Panc1 (cell line): ENCODE measurements around the gene GRM4. TPM values are rescaled to one million over a fixed set of nuclear protein-coding genes. Genes with fewer than 3 reads are reported as not detected.

ENCODE experiments used
- ATAC-seq: fragments of 200-7000 bp; cut with Tn5 transposase; 2 replicates; pipeline ENCODE4 v1.9.1; 2020; ENCODE audit warnings: mild to moderate bottlenecking, moderate library complexity
- BruUV-seq: library from RNA; stranded (reverse); fragments of 400-500 nt; replicated peaks from 2 replicates; lab custom pipeline; 2021; lab: Mats Ljungman, UMichigan
- CTCF ChIA-PET: fragments of 300-600 bp; sonication (Branson Sonifier 250); formaldehyde crosslinking; loops from one replicate; lab custom pipeline; 2022; ENCODE audit warnings: antibody characterized with exemption; lab: Charles Lee
- POLR2A ChIA-PET: fragments of 300-600 bp; sonication (Branson Sonifier 250); formaldehyde crosslinking; loops from one replicate; lab custom pipeline; 2022; ENCODE audit warnings: antibody characterized with exemption; lab: Charles Lee
- DNase-seq: peaks from one replicate; pipeline ENCODE4 v3.0.0-alpha.2; 2010; ENCODE audit warnings: low read depth, low spot score
- H3K27ac ChIP-seq: 2 replicates; pipeline ENCODE4 v1.5.1; 2011; ENCODE audit warnings: mild to moderate bottlenecking, low read length, inconsistent platforms
- H3K27me3 ChIP-seq: fragments of 200-500 bp; sonication (Bioruptor generic); 2 replicates; pipeline ENCODE4 v1.6.0; 2014; ENCODE audit warnings: low read length, inconsistent platforms; ENCODE audit not compliant: control insufficient read depth, insufficient read depth
- H3K36me3 ChIP-seq: fragments of 200-500 bp; sonication (Bioruptor generic); 2 replicates; pipeline ENCODE4 v1.5.1; 2014; ENCODE audit warnings: inconsistent platforms, mild to moderate bottlenecking, low read length, moderate library complexity; ENCODE audit not compliant: control insufficient read depth, insufficient read depth
- H3K4me1 ChIP-seq: 2 replicates; pipeline ENCODE4 v1.5.1; 2011; ENCODE audit warnings: inconsistent platforms, mild to moderate bottlenecking, low read length, moderate library complexity; ENCODE audit not compliant: control insufficient read depth, insufficient read depth
- H3K4me3 ChIP-seq, 2 experiments: 2 replicates each; pipeline ENCODE4 v1.5.1; 2011 to 2012; ENCODE audit warnings: low read depth in 2 of 2, low read length in 2 of 2, mild to moderate bottlenecking in 2 of 2, inconsistent platforms in 1 of 2, moderate library complexity in 1 of 2
- H3K9me3 ChIP-seq: fragments of 200-500 bp; sonication (Bioruptor generic); 2 replicates; pipeline ENCODE4 v1.5.1; 2014; ENCODE audit warnings: low read depth, mild to moderate bottlenecking, inconsistent platforms, low read length, moderate library complexity; ENCODE audit not compliant: control insufficient read depth, insufficient read depth
- POLR2AphosphoS5 ChIP-seq: IDR thresholded peaks from 2 replicates; pipeline ENCODE4 v1.6.1; 2012; ENCODE audit warnings: mild to moderate bottlenecking, low read depth, low read length, moderate library complexity
- SIN3A ChIP-seq: IDR thresholded peaks from 2 replicates; pipeline ENCODE4 v1.6.1; 2012; ENCODE audit warnings: low read depth, mild to moderate bottlenecking, low read length, moderate library complexity, borderline replicate concordance; ENCODE audit not compliant: insufficient read depth
- TCF7L2 ChIP-seq: IDR thresholded peaks from 2 replicates; pipeline ENCODE4 v1.6.1; 2011; ENCODE audit warnings: mild to moderate bottlenecking, low read depth, low read length, inconsistent platforms
- in situ Hi-C: cut with HindIII; loops from 2 replicates; pipeline ENCODE4 v1.10.0; 2016; ENCODE audit warnings: low sequenced_read_pairs, low pct_unique_long_range_greater_than_20kb
- intact Hi-C: fragments of 100-400 bp; cut with micrococcal nuclease; formaldehyde crosslinking; loops from one replicate; pipeline ENCODE4 v1.10.0; 2022; ENCODE audit not compliant: unreplicated experiment
- total RNA-seq: library from RNA; stranded (reverse); gene quantifications from one replicate; pipeline ENCODE4 v1.2.1, GENCODE V29; 2021; ENCODE audit not compliant: unreplicated experiment
- TF ChIP-seq, protein P1 (sequence below): fragments of 450-650 bp; IDR thresholded peaks from 2 replicates; pipeline ENCODE4 v1.5.1; 2017; ENCODE audit warnings: mild to moderate bottlenecking
- TF ChIP-seq, protein P2 (sequence below), 2 experiments: IDR thresholded peaks; 2 replicates each; pipeline ENCODE4 v1.6.1; 2011 to 2012; ENCODE audit warnings: low read depth in 2 of 2, control low read depth in 1 of 2, low read length in 1 of 2, mild to moderate bottlenecking in 1 of 2, moderate library complexity in 1 of 2; ENCODE audit not compliant: insufficient read depth in 1 of 2

The GRM4 gene
- total RNA-seq, 1 experiment from 2014 or later = 1.3 TPM

DNA sequence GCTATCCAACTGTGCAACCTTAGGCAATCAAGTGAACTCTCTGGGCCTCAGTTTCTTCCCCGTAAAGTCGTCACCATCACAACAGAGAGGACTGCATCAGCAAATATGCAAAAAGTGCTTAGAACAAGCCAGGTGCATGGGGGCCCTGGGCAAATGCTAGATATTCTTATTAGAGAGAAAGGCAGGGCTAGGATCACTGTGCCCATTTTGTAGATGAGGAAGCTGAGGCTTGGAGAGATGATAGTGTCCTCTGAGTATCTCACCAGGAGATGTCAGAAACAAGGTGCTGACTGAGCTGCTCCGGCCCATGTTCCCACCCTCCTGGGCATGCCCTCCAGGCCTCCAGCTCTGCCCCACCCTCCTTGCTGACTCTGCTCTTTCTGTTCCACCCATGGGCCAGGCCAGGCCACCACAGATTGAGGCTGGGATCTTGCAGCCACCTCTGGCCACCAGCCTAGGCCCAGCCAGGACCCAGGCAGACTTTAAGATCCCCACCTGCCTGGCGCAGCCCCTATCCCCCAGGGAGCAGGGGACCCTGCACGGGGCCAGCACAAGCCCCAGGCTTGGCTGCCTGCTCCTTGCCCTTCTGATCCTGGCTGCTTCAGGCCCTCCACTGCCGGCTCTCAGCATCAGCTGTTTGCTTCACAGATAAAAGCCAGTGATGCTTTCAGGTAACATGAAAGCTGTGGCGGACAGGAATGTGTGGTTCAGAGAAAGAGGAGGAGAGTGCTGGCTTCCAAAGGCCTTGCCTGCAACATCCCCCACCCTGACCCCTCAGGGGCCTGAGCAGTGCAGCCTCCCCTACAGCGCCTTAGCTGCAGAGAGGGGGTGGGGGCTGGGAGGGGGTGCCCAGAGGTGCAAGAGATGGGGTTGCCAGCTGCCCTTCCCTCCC is 47.6 kb downstream of the GRM4 start:
- in situ Hi-C loops (no loop called here), intact Hi-C loops (no loop called here)
- Histone ChIP-seq H3K27me3 (no peaks in the 10 kb centered on the region), H3K36me3 (no peaks in the 10 kb centered on the region), H3K4me1 (no peaks in the 10 kb centered on the region), H3K27ac (no peak overlapping the region), H3K9me3 (no peaks in the 10 kb centered on the region), H3K4me3 (no peak overlapping the region)
- BruUV-seq = no TSS peak
- TF ChIP-seq TCF7L2 (no peak), POLR2AphosphoS5 (no peak), SIN3A (no peak)
- TF ChIP-seq, protein P1, sequence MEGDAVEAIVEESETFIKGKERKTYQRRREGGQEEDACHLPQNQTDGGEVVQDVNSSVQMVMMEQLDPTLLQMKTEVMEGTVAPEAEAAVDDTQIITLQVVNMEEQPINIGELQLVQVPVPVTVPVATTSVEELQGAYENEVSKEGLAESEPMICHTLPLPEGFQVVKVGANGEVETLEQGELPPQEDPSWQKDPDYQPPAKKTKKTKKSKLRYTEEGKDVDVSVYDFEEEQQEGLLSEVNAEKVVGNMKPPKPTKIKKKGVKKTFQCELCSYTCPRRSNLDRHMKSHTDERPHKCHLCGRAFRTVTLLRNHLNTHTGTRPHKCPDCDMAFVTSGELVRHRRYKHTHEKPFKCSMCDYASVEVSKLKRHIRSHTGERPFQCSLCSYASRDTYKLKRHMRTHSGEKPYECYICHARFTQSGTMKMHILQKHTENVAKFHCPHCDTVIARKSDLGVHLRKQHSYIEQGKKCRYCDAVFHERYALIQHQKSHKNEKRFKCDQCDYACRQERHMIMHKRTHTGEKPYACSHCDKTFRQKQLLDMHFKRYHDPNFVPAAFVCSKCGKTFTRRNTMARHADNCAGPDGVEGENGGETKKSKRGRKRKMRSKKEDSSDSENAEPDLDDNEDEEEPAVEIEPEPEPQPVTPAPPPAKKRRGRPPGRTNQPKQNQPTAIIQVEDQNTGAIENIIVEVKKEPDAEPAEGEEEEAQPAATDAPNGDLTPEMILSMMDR = no peak
- TF ChIP-seq, protein P2, sequence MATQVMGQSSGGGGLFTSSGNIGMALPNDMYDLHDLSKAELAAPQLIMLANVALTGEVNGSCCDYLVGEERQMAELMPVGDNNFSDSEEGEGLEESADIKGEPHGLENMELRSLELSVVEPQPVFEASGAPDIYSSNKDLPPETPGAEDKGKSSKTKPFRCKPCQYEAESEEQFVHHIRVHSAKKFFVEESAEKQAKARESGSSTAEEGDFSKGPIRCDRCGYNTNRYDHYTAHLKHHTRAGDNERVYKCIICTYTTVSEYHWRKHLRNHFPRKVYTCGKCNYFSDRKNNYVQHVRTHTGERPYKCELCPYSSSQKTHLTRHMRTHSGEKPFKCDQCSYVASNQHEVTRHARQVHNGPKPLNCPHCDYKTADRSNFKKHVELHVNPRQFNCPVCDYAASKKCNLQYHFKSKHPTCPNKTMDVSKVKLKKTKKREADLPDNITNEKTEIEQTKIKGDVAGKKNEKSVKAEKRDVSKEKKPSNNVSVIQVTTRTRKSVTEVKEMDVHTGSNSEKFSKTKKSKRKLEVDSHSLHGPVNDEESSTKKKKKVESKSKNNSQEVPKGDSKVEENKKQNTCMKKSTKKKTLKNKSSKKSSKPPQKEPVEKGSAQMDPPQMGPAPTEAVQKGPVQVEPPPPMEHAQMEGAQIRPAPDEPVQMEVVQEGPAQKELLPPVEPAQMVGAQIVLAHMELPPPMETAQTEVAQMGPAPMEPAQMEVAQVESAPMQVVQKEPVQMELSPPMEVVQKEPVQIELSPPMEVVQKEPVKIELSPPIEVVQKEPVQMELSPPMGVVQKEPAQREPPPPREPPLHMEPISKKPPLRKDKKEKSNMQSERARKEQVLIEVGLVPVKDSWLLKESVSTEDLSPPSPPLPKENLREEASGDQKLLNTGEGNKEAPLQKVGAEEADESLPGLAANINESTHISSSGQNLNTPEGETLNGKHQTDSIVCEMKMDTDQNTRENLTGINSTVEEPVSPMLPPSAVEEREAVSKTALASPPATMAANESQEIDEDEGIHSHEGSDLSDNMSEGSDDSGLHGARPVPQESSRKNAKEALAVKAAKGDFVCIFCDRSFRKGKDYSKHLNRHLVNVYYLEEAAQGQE (IDR thresholded peaks at IDR 0.05; ENCODE audit: insufficient read depth in 1 of 2, low read depth in 2 of 2, low read length in 1 of 2) = no peak
- ATAC-seq = no peak
- ChIA-PET POLR2A (no interaction called here), CTCF (no interaction called here)
- DNase-seq = no peak

DNA sequence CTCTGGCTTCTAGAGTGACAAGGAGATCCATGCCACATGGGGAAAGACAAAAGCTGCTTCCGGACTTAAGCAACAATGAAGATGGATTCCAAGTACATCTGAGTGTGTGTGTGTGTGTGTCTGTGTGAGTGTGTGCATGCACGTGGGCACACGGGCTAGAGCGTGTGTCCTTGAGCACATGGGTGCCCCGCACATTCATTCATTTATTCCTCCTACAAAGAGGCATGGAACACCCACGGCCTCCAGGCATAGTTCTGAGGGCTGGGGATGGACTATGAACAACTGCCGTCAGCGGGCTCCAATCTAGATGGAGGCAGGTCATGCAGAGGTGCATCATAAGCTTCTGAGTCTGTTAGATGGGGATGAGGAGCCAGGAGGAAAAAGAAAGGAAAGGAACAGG is 49.1 kb downstream of the GRM4 start:
- intact Hi-C loops = no loop called here
- no peak overlapping the region for H3K27ac ChIP-seq
- POLR2A ChIA-PET = no interaction called here
- H3K36me3 ChIP-seq = no peaks in the 10 kb centered on the region
- H3K9me3 ChIP-seq = no peaks in the 10 kb centered on the region
- in situ Hi-C loops = no loop called here
- CTCF ChIA-PET = no interaction called here
- no TSS peak for BruUV-seq
- ATAC-seq = no peak; the same call in 1 of the 2 replicates
- TF ChIP-seq POLR2AphosphoS5 (no peak), SIN3A (no peak), TCF7L2 (no peak)
- TF ChIP-seq, protein P1 = no peak
- TF ChIP-seq, protein P2 (IDR thresholded peaks at IDR 0.05; ENCODE audit: insufficient read depth in 1 of 2, low read depth in 2 of 2, low read length in 1 of 2) = no peak
- no peak for DNase-seq
- H3K4me3 ChIP-seq = no peak overlapping the region
- H3K27me3 ChIP-seq = no peaks in the 10 kb centered on the region
- no peaks in the 10 kb centered on the region for H3K4me1 ChIP-seq
